GM19372 (cell line): Measurements from ENCODE around the gene MRTO4.

ENCODE experiments used
- ATAC-seq: cut with Tn5 transposase; IDR thresholded peaks from one replicate; pipeline ENCODE4 v1.9.1; 2021; ENCODE audit warnings: mild to moderate bottlenecking, low read depth, moderate library complexity; ENCODE audit not compliant: unreplicated experiment

MRTO4 gene

GRCh38 chr1:19308509-19308907 lies 56.9 kb downstream of the MRTO4 start:
- ATAC-seq = no peak

DNA sequence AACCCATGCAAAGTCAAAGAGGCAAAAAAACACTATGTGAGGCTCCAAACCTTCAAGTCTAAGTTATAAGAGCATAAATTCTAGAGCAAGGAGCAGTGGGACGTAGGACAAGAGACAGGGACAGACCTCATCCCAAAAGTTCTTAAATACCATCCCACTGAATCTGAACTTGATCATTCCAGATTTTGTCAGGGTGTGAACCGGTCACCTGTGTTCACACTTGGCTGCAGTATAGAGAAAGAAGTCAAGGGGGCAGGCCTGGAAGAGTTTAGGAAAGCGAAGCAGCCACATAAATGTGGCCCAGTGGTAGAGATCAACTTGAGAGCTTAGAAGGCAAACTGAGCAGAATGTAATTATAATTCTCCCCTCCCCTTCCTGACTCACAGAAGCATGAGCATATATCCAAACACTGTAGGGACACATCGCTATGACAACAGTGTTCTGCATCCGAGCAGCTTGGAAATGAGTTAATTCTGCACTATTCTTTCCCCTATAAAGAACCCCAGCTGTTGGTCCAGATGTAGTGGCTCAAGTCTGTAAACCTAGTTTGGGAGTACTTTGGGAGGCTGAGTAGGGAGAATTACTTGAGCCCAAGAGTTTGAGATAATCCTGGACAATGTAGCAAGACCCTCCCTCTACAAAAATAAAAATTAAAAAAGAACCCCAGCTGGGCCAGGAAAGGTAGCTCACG lies 57.7 kb downstream of the MRTO4 start:
- ATAC-seq = no peak
